HG02763 (cell line): ENCODE data around the gene SERPINF2.
"Not testable (repeated sequence)": the region's sequence is repeated elsewhere in the genome, so short reads cannot be mapped to it uniquely, and the experiment has no call there.

ENCODE experiments used
- ATAC-seq: cut with Tn5 transposase; IDR thresholded peaks from one replicate; pipeline ENCODE4 v1.9.1; 2021; ENCODE audit warnings: mild to moderate bottlenecking, moderate library complexity; ENCODE audit not compliant: unreplicated experiment

SERPINF2 gene

GRCh38 chr17:1762233-1762900 lies 19.7 kb downstream of the SERPINF2 start:
- ATAC-seq = no peak

- ATAC-seq = no peak
Observed at GRCh38 chr17:1762901-1763898, 20.5 kb downstream of the SERPINF2 start.

GRCh38 chr17:1764284-1764683 lies 21.6 kb downstream of the SERPINF2 start:
- ATAC-seq = no peak

- ATAC-seq = not testable (repeated sequence)
Observed at GRCh38 chr17:1764705-1765104, 22.0 kb downstream of the SERPINF2 start.

GRCh38 chr17:1765576-1765975 lies 22.9 kb downstream of the SERPINF2 start:
- no peak for ATAC-seq

- ATAC-seq = no peak
Observed at GRCh38 chr17:1766382-1767135, 23.9 kb downstream of the SERPINF2 start.

- ATAC-seq = no peak
Observed at GRCh38 chr17:1767358-1767757, 24.7 kb downstream of the SERPINF2 start.

- no peak for ATAC-seq
Observed at GRCh38 chr17:1769822-1770477, 27.3 kb downstream of the SERPINF2 start.

- ATAC-seq = not testable (repeated sequence)
Observed at GRCh38 chr17:1773000-1773695, 30.5 kb downstream of the SERPINF2 start.

- ATAC-seq = no peak
Observed at GRCh38 chr17:1773696-1774181, 31.1 kb downstream of the SERPINF2 start.

- no peak for ATAC-seq
Observed at GRCh38 chr17:1774390-1775176, 31.9 kb downstream of the SERPINF2 start.

- no peak for ATAC-seq
Observed at GRCh38 chr17:1776328-1776727, 33.7 kb downstream of the SERPINF2 start.

GRCh38 chr17:1776857-1777256 lies 34.2 kb downstream of the SERPINF2 start:
- no peak for ATAC-seq

GRCh38 chr17:1779571-1780131 lies 37.0 kb downstream of the SERPINF2 start:
- ATAC-seq = no peak

- no peak for ATAC-seq
Observed at GRCh38 chr17:1782171-1782567, 39.5 kb downstream of the SERPINF2 start.

GRCh38 chr17:1783271-1783670 lies 40.6 kb downstream of the SERPINF2 start:
- no peak for ATAC-seq

- ATAC-seq = no peak
Observed at GRCh38 chr17:1783834-1784611, 41.4 kb downstream of the SERPINF2 start.

- no peak for ATAC-seq
Observed at GRCh38 chr17:1785930-1786329, 43.3 kb downstream of the SERPINF2 start.
